SHP77 treated with DMSO at 0.1 percent for 48 hours (cell line): ENCODE data around the gene CMTM7.
A peak's percentile ranks its signal among the peaks of the same experiment; 100 is the strongest.
"Not testable (repeated sequence)": the region's sequence is repeated elsewhere in the genome, so short reads cannot be mapped to it uniquely, and the experiment has no call there.

Source experiments
- DNase-seq: peaks from one replicate; lab custom pipeline; 2025; lab: John Stamatoyannopoulos, UW

The CMTM7 gene

DNA sequence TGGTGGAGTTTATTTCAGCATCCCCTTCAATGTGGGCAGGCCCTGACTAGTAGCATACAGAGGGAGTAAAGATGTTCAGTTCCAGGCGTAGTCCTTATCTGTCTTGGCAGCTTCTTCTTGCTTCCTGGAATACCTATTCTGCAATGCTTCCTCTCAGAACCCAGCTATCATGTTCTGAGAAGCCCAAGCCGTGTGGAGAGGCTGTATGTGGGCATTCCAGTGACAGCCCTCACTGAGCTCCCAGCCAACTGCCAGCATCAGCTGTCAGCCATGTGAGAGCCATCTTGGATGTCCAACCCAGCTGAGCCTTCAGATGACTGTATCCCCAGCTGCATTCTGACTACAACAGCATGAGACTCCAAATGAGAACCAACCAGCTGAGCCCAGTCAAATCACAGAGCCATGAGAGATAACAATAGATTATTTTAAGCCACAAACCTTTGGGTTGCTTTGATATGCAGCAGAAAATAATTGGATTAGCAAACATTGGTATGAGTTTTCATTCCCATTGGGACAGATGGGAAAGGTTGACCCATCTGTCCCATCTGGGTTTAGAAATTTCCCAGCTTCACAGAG, 8.4 kb upstream of the CMTM7 start:
- no peak for DNase-seq

DNA sequence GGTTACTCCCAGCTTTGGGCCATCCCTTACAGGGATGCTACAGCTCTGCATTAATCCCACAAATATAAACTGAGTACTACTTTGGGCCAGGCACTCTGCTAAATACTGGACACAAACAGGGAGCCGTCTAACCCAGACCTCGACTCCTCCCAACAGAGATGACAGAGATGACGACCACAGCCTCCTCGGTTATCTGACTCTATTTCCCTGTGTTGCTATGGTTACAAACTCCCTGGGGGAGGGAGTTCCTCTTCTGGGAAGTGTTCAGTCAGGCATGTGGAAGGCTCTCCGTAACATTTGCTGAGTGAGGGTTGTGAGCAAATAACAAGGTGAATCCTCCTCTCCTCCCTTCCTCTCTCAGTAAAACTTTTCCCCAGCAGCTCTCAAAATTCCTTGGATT, 6.7 kb upstream of the CMTM7 start:
- DNase-seq, result no peak

DNA sequence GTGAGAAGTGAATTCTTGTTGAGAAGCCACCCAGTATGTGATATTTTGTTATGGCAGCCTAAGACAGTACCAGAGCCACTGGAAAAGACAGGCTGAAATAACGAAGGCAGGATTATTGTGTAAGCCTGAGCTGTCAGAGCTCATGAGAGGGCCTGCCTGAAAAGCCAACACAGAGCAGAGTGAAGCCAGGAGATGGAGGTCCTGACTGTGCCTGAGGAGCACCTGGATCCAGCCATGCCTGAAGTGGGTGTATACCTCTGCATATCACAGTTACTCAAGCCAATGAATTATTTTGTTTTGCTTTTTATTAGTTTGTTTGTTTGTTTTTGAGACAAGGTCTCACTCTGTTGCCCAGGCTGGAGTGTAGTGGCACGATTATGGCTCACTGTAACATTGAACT, 4.1 kb upstream of the CMTM7 start:
- no peak for DNase-seq

DNA sequence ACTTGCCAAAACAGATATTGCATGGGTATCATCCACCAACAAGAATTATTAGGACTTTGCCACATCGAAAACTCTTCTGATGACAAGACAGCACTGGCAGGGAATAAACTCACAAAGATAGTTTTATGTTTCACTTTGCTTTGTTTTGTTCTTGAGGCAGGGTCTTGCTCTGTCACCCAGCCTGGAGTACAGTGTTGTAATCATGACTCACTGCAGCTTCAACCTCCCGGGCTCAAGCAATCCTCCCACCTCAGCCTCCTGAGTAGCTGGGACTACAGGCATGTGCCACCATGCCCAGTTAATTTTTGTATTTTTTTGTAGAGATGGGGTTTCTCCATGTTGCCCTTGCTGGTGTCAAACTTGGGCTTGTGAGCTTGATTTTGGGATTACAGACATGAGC, 2.1 kb upstream of the CMTM7 start:
- DNase-seq, result not testable (repeated sequence)

DNA sequence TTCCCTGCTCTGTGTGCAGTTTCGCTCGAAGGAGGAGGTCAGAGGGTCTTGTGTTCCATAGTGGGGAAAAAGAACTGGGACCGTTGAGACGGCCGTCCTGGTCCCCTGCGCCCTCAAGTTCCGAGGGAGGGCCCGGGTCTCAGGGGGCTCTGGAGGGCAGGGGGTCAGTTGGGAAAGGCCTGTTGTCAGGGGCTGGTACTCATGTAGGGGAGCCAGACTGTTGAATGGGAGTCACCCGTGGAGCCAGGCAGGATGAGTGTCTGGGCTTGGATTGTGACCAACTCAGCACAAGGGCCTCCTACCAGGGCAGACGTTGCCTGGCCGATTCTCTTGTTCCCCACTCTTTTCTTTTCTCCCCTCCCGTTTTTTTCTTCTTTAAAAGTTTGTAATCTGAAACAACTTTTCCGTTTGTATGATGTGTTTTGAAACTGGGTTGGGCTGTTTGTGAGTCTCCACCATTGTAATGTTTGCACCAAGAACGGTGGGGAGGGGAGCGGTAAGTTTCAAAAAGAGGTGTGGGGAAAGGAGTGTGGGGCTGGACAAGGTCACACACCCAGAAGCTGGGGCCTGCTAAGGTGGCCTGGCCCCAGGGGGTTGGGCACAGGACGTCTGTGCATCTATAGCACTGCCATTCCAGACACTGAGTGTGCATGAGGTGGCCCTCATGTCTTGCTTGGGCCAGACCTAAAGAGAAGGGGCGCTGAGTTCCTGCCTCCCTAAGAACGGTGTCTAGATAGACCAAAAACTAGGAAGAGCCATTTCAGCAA, 1.1 kb downstream of the CMTM7 start:
- DNase-seq, result no peak

DNA sequence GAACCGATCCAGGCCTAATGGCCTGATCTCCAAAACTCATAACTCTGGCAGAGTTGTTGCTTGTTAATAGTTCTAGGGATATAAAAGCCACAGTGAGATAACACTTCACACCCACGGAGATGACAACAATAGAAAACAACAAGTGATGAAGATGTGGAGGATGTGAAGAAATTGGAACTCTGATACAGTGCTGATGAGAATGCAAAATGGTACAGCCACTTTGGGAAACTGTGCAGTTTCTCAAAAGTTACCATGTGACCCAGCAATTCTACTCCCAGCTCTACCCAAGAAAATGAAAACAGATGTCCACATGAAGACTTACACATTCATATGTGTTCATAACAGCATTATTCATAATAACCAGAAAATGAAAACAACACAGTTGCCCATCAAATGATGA, 3.8 kb downstream of the CMTM7 start:
- DNase-seq, result no peak

DNA sequence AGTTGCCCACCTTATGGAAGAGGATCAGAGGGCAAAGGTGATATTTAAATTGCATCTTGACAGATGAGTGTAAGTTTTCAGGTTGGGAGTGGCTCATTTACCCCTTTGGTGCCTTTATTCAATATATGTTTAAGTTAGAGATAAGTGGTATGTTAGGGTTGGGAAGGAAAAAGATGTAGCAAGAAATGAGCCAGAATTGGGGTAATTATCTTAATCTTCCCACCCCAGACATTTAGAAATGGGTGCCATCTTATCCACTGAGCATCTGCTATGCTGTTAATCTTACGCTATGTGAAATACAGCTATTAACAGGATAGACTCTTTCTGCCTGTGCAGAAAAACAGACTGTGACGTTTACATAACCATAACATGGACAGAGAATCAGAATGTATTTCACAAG, 6.3 kb downstream of the CMTM7 start:
- no peak for DNase-seq

DNA sequence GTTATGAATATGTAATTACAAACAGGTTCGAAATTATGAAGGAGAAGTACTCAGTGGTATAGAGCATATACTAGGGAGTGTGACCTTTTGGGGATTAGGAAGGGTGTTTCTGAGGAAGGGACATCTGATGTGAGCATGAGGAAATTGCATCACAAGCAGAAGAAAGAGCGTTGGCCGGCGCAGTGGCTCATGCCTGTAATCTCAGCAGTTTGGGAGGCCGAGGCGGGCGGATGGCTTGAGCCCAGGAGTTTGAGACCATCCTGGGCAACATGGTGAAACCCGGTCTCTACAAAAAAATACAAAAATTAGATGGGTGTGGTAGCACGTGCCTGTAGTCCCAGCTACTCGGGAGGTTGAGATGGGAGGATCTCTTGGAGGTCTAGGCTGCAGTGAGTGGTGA, 6.9 kb downstream of the CMTM7 start:
- DNase-seq, result no peak

DNA sequence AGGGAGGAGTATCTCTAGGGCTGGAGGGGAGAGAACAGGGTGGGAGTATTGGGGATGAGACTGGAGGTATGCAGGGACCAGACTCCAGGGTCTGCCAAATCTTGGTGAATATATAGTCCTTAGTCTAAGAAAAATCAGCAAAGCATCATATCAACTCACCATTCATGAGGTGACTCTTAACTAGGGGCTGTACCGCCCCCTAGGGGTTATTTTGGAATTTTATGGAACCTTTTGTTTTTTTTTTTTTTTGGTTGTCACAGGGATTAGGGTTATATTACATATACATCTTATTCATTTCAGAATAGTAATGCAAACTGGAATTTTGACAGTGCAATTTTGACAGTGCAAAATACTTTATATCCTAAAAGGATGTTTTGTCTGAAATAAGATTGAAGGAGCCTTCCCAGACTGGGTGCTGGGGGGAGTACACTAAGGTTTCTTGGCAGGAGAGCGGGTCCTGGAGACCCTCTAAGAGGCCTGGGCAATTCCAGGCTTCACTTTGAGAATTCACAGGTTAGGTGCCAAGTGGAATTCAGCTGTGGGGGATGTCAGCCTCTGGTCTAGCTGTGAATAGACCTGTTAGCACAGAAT, 7.5 kb downstream of the CMTM7 start:
- no peak for DNase-seq

DNA sequence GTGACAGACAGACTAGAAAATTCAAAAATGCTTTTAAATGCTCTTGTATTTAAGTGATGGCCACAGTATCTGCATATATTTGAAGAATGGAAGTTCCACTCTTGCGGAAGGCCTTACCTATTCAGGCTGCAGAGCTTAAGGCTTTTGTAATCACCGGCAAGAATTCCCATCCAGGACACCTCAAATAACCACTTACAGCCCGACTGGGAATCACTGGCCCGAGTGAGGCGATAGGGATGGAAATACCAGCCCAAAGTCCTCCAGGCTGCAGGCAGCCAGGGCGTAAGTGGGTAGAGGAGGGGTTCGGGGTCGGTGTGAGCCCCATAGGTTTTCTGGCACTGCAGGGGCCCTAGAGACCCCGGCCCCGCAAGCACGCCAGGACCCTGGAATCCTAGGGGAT, 9.5 kb downstream of the CMTM7 start:
- DNase-seq, result no peak

DNA sequence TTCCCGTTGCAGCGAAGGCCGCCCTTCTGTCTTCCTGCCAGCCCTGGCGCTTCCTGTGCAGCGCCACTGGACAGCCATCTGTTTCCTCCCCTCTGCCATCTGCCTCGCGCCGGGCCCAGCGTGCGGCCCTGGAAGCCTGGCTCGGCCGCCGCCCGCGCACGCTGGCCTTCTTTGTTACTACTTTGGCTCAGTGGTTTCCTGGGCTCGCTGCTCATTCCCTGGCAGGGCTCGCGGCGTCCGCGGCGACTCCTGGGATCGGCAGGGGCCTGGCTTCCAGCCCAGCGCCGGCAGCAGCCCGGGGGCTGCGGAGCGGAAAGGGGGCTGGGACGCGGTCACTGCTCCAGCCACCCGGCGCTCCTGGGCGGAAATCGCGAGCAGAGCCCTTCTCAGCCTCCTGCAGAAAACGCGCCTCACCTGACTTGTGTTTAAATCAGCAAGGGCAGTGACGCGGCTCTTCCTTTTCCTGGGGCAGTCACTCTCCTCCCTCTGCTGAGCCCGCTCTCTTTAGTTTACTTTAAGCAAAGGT, 10.0 kb downstream of the CMTM7 start:
- peak; percentile 56 for DNase-seq

DNA sequence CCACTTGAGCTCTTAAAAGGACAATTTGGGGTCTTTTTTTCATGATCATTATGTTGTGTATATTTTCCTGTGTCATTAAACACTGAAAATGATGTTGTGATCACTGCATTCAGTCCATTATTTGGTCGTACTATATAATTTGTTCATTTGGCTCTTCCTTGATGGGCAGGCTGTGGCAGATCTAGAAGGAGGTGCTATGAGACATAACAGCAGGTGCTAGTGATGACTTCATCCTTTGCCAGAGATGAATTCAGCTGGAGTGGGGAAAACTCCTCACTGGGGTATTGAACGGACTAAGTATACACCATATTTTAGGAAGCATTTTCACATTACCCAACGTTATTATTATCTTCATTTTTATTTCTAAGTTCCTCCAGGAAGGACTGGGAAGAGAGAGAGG, 12.0 kb downstream of the CMTM7 start:
- peak; percentile 39 for DNase-seq

DNA sequence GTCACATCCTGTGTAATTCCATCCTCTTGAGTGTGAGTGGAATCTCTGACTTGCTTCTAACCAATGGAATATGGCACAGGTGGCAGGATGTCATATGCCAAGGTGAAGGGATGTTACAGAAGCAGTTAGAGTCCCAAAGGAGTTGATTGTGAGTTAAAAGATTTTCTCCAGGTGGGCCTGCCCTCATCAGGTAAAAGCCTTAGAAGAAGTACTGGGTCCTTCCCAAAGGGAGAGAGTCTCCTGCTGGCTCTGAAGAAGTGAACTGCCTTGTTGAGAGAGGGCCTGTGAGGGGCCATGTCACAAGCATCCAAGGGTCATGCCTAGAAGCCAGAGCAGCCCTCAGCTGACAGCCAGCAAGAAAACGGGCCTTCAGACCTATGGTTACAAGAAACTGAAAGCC, 13.1 kb downstream of the CMTM7 start:
- DNase-seq, result no peak

DNA sequence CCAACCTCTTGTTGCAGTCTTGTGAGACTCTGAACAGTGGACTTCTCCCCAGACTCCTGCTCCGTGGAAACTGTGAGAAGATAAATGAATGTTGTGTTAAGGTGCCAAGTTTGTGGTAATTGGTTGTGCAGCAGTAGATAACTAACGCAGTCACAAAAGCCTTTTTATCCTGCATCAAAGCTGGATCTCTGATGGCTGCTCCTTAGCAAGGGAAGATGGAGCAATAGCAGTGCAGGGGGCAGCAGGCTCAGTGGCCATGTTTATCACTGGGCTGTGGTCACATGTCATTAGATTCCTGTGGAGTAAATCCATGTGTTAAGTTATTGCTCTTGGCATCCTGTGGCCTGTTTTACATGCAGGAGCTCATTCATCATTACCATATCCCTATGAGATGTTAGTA, 13.5 kb downstream of the CMTM7 start:
- no peak for DNase-seq

DNA sequence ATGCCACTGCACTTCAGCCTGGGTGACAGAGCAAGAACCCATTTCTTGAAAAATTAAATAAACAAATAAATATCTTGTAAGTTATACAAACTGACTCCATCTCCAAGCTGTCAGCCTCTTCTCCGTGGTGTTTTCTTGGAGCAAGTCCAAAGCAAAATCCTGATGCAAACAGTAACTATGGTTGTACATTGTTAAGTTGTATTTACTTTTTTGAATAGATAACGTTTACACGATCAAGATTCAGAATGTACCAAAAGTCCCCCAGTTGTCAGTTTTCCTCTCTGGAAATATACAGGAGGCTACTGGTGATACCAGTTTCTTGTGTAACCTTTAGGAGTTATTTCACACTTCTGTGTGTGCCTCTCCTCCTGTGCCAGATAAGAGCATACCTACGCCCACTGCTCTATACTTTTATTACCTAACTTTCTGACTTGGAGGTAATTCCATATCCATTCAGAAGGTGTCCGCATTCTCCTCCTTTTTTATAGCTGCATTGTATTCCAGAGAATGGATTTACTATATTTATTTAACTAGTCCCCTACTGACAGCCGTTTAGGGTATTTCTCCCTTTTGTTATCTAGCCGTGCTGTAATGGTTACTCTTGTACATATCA, 14.2 kb downstream of the CMTM7 start:
- no peak for DNase-seq

DNA sequence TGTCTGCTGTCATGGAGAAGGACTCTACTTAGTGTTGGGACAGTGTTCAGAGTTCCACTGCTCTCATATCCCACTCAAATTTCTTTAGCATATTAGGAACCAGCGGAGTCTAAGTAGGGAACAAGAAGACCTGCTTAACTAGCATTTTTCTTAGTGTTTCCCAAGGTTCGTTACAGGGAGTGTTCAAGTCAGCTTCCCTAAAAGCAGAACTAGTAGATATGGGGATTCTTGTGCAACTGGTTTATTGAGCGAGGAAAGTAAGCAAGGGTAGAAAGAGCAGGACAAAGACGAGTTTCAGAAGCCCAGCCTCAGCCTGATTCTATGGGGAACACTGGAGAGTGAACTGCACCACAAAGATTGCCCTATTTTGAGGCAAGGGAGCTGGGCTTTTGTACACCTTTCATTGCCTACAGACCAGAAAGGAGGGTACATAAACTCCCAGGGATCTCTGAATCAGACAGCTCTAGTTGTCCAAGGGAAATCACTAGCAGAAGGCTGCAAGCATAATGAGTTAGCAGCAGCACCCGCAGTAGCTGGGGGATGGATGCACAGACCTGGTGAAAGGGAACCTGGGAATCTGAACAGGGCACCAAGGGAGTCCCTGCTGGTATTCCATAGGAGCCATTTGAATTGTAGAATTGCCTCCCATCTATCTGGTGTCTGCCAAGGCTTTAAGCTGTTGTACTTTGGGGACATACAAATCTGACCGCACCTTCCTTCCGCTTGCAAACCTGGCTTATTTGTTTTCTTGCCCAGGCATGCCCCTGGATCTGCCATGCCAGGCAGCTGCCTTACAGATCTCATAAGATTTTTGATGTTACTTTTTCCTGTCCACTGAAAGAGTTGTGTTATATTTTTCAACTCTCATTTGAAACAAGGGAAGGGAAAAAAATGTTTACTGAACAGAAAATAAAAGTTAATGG, 15.1 kb downstream of the CMTM7 start:
- DNase-seq, result peak; percentile 82

DNA sequence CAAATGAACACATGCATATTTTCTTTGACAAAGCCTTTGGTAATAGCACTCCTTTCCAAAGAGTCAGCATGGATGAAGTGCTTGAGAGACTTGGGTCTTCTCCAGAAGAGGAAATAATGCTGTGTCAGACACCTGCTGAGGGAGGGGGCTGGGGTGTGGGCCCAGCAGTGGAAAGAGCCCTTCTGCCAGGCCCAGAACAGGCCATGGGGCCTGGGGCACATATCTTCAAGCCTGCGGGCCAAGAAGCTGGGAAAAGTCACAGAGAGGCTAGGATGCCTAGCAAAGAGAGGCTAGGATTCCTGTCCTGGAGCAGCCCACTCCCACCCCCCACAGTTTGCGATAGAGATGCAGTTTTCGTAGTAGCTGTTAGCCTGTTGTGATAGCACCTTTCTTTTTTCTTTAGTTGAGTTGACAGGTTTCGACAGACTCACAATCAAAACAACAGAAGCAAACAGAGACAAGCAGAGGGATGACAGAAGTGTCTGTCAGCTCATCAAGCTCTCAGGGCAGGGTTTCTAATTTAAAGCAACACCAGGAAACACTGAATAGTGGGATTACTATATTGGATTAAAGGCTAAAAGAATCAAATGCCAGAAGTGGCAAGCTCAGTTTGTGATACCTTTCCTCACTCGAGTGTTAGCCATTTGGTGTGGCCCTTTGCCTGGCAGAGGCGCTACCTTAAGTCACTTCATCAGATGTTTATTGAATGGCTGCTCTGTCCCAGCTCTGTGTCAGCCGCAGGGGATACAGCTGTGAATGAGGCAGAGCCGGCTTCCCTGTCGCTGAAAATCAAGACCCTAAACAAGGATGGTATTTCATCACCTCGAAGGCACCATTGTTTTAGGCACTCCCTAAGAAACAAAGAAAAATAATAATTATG, 19.0 kb downstream of the CMTM7 start:
- DNase-seq, result no peak

DNA sequence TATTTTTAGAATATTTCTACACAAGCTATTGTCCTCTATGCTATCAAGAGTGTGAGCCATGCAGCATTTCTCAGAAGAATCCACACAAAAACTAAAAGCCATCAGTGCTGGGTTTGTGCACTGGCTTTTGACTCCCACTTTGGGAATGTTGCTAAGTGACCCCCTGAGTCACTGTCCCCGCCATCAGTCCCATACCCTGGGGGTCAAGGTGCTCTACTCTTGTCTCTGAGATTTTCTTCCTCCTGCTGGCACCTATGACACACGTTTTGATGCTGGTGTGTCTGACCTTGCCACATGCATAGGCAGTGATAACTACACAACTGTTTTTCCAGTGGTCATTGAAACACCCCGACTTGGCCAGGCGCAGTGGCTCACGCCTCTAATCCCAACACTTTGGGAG, 19.8 kb downstream of the CMTM7 start:
- DNase-seq, result no peak

DNA sequence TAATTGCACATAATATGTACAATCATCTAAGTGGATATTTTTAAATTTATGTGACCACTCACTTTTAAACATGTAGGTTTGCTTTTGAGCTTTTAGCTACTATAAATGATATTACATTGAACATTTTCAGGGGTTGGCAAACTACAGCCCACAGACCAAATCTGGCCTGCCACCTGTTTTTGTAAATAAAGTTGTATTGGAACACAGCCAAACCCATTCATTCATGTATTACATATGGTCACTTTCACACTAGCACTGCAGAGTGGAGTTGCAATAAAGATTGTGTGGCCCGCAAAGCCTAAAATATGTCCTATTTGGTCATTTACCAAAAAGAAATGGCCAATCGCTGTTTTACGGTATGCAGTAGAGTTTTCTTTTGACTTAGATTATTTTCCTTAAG, 21.2 kb downstream of the CMTM7 start:
- no peak for DNase-seq

DNA sequence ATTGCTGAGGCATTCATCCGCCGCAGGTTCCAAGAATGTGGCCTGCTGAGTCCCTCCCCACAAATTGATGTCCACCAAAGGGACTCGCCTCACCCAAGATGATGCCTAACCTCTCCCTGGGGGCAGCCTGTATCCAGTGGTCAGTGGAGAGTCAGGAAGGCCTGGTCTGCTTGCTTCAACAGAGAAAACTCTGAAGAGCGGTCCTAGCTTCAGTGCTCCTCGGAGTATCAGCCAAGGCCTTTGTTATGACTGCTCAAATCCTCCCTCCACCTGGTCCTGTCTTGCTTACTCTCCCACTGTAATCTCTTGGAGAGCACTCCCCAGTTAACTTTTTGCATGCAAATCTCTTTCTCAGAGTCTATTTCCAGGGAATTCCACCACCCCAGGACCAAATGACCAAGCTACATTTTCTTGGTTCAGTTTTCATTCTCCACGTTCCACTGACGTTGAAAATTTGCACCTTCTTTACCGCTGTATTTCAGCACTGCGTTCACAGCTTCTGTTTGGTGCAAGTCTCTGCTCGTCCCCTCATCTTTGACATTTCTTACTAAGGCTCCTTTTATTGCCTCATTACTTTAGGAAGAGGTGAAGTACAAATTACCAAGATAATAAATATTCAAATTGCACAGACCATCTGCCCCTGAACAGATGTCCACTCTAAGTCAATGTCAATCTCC, 22.3 kb downstream of the CMTM7 start:
- DNase-seq, result no peak
